Measurements from ENCODE around the gene MRPL33.
A peak's percentile ranks its signal among the peaks of the same experiment; 100 is the strongest.

MRPL33 gene

DNA sequence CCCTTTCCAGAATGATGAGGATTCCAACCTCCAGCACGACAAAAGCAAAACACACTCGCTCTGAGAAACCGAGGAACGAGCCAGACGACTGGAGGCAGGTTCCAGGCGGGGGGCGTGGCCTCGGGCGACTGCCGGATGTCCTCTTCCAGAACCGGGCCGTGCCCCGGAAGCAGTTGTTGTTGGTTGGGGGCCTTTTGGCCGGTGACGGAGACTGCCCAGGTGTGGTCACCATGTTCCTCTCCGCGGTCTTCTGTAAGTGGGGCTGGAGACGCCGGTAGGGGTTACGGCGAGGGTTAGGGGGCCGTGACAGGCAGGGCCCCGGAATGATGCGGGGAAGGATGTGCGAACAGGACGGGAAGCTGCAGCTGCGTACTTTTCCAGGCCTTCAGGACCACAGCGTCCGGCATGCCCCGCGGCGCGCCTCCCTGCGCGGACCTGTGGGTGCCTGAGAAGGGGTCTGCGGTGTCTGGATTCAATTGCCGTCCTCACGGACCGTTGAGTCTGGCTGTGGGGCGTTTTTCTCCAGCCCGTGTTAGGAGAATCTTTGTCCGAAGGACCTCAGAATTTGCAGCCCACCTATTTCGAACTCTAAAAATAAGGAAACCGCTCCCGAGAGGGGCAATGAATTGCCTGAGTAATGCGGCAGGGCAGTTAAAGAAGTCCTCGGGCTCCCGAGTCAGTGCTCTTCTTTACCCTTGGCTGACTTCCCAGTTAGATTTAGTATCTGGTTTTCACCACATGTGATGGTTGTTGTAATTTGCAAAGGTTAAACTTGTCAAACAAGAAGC is at the start of gene MRPL33:
Gene MRPL33, plus strand, starts transcription at position 172 of the 788 bp plus-strand sequence. Its CDS starts 59 bp downstream, at position 231.
- peak; percentile 83 for DNase-seq

DNA sequence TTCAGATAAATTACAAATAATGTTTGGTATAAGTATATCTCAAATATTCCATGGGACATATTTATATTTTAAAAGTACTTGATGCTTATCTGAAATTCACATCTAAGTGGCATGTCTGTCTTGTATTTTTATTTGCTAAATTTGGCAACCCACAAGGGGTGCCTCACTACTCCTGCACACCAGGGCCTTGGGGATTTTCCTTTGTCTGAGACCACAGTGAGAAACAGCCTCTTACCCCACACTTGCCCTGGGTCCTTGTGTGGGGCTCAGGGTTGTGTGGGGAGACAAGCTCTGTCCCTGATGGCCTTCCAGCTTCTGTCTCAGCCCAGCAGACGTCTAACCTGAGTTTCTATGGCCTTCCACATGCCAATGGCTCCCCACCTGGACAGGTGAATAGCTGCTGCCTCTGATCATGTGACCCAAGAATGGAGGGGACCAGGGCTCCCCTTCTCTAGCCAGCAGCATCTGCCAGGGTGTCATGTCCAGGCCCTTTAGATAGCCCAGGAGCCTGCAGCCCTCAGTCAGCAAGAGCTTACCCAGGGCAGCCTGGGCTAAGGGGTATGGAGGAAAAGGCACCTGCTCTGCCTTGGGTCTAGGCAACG is 49.5 kb upstream of the MRPL33 start:
- no peak for DNase-seq

DNA sequence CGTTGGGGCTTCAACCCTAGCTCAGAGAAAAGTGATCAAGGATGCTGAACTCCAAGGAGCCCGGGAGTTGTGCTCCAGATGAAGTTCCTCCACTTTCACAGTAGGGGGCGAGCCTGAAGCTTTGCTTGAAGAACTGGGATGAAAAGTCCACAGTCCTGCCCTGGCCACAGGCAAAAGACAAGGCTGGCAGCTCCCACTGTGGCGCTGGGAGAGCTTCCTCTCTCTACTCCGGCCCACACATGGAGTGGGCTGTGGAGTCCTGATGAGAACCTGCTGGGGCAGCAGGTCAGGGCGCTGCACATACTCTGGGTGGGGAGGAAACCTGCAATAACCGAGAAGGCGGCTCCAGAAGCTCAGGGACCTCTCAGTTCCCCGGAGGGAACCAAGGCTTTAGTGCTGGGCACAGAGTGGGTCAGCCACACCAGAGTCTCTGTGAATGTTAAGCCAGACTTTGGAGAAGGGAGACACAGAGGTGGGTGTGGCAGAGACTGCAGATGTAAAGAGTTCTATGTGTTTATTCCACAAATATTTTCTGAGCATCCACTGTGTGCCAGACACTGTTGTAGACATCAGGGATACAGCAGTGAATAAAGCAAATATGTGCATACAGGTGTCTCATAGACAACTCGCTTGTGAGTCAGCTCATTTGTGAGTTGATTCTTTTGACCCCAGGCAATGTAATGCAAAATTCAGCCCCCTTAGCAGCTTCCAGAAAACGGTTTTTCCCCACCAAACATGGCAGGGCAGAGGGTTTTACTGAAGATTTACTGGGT is 48.0 kb upstream of the MRPL33 start:
- peak; percentile 34 for DNase-seq

DNA sequence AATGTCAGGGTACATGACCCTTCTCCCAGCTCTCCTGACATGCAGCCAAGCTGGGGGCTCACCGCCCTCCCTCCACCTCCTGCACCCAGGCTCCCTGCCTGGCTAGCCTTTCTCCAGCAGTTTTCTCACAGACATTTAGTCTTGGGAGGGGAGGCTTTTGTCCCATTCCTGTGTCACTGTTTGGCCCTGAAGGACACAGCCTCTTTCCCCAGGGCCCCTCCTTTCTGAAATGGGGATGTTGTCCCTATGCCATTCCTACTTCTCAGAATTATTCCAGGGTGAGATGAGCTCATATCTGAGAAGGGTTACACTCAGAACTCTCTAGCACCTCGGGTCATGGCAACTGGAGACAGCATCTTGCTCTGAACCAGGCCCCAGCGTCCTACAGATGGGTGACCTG is 47.3 kb upstream of the MRPL33 start:
- no peak for DNase-seq

DNA sequence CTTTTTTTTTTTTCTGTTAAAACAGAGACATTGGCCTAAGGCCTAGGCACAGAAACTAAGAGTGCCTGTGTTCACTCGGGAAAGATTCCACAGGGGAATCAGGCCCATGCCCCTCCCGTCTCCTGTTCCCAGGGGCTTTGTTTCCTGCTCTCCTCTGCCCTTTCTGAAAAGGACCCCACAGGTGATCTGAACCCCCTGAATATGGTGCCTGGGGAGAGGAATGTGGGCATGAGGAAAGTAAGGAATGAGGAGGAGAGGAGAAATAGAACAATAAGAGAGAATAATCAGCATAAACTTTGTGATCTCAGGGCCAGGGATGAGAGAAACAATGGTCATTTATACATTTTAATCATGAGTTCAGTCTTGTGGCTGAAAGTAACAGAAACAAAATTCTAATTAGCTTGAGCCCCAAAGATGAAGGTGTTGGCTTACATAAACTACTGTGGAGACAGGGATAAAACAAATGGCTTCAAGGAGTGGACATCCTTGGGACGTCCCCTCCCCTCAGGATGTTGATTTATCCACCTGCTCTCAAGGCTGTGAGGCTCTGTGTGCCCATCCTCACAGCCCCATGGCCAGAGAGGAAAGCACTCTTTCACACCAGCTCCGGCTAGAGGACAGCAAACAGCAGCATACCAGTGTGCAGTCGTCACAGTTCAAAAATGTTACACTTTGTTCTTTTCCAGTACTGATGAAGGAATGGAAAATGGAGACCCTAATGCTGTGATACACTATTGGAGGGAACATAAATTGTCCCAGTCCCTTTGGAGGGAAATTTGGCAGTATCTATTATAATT is 46.4 kb upstream of the MRPL33 start:
- DNase-seq = no peak

GRCh38 chr2:27727257-27727656 is 44.3 kb upstream of the MRPL33 start:
- no peak for DNase-seq

DNA sequence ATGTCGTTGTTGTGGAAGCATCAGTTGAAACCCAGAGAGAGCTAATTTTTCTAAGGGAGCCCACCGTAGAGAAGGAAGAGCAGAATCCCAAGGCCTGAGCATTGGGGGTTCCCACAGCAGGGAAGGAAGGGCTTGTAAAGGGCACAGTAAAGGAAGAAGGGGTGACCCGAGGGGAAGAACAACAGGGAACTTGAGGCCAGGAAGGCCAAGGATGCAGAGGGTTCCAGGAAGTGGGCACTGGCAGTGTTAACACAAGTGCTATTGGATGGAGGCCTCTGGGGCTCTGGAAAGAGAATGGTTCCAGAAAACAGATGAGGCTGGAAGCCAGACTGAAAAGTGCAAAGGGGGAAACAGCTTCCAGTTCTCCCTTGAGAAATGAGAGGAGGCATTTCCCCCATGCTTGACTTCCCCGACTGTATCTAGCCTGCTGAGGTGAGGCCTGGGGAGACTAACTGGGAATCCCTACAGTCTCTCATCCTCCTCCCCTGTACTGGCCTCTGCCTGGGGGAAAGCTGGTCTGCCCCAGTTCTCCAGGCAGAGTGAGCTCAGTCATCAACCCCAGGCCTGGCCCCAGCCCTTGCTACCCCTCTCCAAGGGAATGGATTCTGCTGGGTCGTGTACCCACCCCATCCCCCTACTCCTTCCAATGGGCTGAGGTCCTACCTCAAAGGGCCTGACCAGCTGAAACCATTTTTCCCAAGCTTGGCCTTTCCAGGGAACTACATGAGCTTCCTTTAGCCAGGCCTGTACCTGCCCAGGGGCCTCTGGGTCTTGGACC is 43.2 kb upstream of the MRPL33 start:
- no peak for DNase-seq

DNA sequence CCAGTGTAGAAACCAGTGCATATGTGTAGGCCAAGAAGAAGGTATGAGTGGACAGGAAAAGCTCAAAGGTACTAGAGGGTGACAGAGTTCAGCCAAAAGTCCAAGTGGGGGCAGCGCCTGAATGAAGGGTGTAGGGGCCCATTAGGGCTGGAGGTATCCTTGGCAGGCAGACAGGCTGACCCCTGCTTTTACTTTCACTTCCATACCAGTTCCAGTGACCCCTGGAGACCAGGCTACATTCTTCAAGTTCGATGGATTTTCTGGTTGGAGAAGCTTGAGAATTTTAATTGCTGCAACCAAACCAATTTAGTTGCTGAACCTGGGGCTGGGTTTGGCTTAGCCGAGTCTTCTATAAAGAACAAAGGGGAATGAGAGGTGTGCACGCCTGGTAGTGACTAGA is 42.3 kb upstream of the MRPL33 start:
- DNase-seq = no peak

- DNase-seq = no peak
These were observed 41.9 kb upstream of the MRPL33 start for GRCh38 chr2:27729614-27730013.

GRCh38 chr2:27730261-27730662 is 41.3 kb upstream of the MRPL33 start:
- DNase-seq = no peak

- no peak for DNase-seq
These were observed 40.4 kb upstream of the MRPL33 start for GRCh38 chr2:27730980-27731691.

DNA sequence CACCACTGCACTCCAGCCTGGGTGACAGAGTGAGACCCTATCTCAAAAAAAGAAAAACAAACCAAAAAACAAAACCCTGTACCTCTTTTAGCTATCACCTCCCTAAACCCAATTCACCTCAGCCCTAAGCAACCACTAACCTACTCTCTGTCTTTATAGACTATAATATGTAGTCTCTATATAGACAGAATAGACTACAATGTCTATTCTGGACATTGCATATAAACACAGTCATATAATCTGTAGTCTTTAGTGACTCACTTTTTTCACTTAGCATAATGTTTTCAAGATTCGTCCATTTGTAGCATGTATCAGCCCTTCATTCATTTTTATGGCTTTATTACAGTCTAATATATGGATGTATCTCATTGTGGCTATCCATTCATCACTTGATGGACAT is 37.2 kb upstream of the MRPL33 start:
- no peak for DNase-seq

- no peak for DNase-seq
These were observed 36.1 kb upstream of the MRPL33 start for GRCh38 chr2:27735263-27735904.

DNA sequence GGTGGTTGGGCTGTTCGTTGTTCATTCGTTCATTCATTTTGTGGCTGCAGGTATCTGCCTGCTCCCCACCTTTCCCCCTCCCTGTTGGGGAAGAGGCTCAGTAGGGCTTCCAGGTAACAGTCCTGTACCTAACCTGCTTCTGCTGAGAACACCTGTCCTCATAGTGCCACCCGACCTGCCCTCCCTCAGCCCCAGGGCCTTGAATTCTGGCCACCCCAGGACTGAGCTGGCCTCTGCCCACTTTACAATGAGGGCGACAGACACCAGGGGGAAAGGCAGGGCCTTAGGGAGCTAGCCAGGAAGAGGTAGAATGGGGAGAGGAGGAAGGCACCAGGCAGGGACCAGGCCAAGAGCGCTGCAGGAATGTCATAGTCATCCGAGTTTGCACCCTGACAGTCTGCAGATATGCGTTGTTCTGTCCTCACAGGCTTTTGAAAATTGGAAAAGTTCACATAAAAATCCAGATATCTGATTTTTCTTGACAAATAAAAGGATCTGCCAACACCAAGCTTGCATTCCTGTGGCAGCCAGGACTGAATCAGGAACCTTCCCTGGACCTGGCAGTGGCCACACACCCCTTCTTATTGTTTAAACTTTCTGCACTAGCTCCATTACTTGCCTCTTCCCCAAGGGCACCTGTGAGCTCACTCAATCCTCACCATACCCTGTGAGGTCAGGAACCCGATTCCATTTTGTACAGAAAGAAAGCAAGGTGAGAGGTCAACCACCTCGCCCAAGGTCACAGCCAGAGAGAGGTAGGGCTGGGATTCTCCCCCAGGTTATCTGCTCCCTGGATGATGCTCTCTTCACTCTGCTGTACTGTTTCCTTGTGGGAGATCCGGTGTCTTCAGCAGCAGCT is 35.3 kb upstream of the MRPL33 start:
- DNase-seq = no peak

DNA sequence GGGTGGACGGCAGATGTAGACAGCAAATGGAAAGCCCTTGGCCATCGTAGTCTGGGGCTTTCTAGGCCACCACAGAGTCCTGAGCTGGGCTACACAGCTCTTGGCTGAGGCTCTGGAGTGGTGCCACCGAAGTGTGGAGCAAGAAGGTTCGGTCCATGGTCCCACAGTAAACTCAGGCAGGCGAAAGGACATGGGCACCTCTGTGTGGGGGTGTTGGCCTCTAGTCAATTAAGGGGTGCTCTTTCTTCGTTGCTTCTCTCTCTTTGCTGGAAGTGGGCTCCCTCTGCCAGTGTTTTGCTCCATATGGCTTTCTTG is 34.7 kb upstream of the MRPL33 start:
- DNase-seq = no peak

DNA sequence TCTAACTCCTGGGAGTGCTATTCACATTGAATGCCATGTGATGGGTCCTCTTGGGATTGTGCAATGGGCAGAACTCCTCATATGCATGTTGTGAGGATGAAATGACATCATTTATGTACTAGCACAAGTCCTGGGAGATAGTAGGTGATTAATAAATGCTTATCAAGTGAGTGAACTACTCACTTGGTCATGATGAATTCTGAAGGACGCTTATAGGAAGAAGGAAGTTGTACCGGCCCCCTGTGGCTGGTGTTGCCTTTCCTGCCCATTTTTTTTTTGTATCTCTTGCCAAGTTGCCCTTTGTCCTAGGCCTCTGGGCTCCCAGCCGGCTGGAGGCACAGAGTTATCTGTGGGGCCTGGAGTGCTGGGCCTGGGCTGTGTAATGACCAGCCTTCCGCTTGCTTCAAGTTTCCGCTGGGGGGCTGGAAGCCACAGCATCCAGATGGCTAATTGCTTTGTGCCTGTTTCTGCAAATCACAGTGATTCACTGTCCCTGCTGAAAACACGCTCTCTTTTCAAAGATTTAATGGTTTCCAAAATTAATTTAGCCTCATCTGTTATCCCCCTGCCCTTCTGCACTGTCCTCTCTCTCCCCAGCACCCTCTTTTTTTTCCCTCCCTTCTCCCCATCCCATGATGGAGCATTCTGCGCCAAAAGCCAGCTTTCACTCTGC is 33.7 kb upstream of the MRPL33 start:
- DNase-seq = no peak

- no peak for DNase-seq
These were observed 33.0 kb upstream of the MRPL33 start for GRCh38 chr2:27738349-27739057.

GRCh38 chr2:27739058-27739373 is 32.5 kb upstream of the MRPL33 start:
- no peak for DNase-seq

DNA sequence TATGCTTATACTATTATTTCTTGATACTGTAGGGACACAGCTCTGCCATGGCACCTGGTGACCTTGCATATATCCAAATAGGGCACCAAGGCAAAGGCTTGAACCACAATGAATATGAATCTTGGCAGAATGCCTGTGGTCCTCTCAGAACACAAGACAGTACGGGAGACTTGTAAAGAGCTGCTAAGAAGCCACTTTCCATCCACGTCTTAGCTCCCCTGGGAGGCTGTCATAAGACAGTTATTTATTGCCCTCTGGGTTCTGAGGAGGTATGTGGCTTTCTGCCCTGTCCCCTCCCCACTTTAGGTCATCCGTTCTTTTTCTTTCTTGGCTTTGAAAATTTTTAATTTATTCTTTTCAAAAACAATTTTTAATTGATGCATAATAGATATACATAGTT is 29.8 kb upstream of the MRPL33 start:
- DNase-seq = no peak

All from SHP77 treated with DMSO at 0.1 percent for 48 hours (cell line).